ENCODE data around the gene TRRAP.

Gene TRRAP

DNA sequence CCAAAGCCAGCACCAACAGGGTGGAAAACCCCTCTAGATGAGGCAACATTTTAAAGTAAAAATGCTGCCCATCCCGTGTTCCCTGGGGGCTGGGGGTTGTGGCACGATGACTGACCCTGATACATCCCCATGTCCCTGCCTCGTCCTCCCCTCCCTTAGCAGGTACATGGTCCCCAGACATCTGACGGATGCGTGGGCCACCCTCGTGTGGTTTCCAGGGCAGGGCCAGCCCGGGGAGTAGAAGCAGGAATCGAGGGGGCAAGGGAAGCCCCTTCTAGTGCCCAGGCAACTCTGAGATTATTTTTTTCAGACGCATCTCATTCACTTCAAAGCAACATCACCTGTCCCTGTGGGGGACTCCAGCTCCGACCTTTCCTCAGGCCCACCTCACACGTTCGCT lies 12.0 kb upstream of the TRRAP start:
- no peak overlapping the region for H3K27ac ChIP-seq
- TF ChIP-seq ZFX (IDR thresholded peaks at IDR 0.05; ENCODE audit: borderline replicate concordance) = no peak
- TF ChIP-seq, protein P1, sequence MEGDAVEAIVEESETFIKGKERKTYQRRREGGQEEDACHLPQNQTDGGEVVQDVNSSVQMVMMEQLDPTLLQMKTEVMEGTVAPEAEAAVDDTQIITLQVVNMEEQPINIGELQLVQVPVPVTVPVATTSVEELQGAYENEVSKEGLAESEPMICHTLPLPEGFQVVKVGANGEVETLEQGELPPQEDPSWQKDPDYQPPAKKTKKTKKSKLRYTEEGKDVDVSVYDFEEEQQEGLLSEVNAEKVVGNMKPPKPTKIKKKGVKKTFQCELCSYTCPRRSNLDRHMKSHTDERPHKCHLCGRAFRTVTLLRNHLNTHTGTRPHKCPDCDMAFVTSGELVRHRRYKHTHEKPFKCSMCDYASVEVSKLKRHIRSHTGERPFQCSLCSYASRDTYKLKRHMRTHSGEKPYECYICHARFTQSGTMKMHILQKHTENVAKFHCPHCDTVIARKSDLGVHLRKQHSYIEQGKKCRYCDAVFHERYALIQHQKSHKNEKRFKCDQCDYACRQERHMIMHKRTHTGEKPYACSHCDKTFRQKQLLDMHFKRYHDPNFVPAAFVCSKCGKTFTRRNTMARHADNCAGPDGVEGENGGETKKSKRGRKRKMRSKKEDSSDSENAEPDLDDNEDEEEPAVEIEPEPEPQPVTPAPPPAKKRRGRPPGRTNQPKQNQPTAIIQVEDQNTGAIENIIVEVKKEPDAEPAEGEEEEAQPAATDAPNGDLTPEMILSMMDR (IDR thresholded peaks at IDR 0.05) = no peak

DNA sequence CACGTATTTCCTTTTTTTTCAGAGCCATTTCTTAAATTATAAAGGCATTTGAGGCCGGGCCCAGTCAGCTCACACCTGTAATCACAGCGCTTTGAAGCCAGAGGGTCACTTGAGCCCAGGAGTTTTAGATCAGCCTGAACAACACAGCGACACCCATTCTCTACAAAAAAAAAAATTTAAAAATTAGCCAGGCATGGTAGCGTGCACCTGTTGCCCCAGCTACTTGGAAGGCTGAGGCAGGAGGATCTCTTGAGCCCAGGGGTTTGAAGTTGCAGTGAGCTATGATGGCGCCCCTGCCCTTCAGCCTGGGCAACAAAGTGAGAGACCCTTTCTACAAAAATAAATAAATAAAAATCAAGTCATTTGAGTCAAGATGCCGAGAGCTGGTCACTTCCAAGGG lies 11.6 kb upstream of the TRRAP start:
- no peak overlapping the region for H3K27ac ChIP-seq
- TF ChIP-seq, protein P1 (IDR thresholded peaks at IDR 0.05) = no peak
- TF ChIP-seq ZFX (IDR thresholded peaks at IDR 0.05; ENCODE audit: borderline replicate concordance) = no peak

DNA sequence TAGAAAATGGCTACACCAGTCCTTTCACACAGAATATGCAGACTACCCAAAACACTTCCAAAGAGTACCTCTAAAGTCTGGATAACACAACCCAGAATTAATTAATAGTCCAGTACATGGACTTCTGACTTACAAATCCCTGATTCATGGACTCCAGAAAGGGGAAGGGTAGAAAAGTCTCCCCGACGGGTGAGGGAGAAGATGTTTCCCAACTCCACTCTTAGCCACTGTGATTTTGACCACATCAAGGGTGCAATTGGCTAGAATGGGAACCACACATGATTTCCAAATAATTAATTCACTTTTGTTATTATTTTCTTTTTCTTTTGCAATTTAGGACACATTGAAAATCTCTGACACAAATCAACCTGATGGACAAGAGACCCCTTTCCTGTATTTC lies 9.9 kb upstream of the TRRAP start:
- no peak overlapping the region for H3K27ac ChIP-seq
- TF ChIP-seq, protein P1 (IDR thresholded peaks at IDR 0.05) = no peak
- no peak for TF ChIP-seq ZFX (IDR thresholded peaks at IDR 0.05; ENCODE audit: borderline replicate concordance)

DNA sequence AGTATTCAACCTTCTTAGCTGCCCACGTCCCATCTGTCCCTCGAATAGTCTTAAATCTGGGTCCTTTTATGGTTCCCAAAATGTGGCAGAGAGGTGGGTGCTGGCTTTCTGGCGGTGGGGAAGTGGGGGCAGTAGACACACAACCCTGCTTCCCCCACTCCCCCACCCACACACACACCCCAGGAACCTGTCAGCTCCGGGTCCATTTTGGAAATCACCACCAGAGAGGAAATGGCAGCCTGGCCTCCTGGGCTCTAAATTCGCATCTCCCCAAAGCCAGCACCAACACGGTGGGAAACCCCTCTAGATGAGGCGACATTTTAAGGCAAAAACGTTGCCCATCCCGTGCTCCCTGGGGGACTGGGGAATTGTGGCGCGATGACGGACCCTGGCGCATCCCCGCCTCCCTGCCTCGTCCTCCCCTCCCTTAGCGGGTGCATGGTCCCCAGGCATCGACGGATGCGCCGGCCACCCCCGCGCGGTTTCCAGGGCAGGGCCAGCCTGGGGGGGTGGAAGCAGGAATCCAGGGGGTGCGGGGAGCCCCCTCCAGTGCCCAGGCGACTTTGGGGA lies 9.2 kb upstream of the TRRAP start:
- no peak overlapping the region for H3K27ac ChIP-seq
- TF ChIP-seq, protein P1 (IDR thresholded peaks at IDR 0.05) = no peak
- TF ChIP-seq ZFX (IDR thresholded peaks at IDR 0.05; ENCODE audit: borderline replicate concordance) = no peak

DNA sequence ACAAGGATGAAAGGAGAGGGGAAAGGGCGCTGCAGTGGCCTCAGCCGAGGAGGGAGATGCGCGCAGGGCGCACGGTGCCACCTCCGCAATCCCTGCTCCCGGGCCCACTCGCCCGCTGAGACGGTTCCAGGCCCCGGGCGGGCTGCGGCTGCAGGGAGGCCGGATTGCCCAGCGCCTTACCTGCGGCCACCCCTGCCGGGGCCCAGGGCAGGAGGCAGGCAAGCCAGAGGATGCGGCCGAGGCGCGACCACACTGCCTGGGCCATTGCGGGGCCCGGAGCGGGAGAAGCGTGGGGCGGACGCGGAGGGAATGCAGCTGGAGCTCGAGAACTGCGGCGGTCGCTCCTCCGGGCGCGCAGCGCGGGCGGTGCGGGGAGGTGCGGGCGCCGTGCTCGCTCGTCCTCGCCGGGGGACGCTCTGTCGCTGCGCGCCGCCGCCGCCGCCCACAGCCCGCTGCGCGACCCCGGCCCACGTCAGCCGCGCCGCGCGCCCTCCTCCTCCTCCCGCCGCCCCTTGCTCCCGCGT lies 8.7 kb upstream of the TRRAP start, which contains the start of gene TMEM130:
Gene TMEM130 (minus strand): TSS at position 418 of the 524 bp plus-strand sequence. CDS start 153 bp downstream, at position 265.
- no peak within 1 kb of the TSS for H3K27ac ChIP-seq
- TF ChIP-seq ZFX (IDR thresholded peaks at IDR 0.05; ENCODE audit: borderline replicate concordance) = no peak
- TF ChIP-seq, protein P1 (IDR thresholded peaks at IDR 0.05) = no peak

DNA sequence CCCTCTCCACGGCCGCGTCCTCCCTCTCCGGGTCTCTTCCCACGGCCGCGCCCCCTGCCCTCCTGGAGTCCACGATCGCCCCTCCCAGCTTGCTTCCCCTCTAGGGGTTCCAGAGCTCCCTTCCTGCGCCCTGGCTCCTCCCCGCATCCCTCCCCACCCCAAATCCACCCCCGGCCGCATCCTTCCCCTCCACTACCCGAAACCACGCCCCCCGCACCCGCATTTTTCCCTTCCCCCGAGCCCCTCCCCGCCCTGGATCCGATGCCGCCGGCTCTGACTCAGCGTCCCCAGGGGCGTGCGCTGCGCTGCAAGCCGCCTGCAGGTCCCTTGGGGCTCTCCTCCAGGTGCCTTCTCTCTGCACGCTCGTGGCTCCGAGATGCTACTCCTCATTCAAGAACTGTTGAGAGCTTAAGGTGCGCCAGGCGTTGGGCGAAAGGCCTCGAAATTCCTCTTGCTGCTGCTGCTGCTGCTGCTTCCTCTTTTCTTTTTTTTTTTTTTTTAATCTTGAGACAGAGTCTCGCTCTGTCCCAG lies 8.1 kb upstream of the TRRAP start:
- TF ChIP-seq, protein P1 (IDR thresholded peaks at IDR 0.05) = no peak
- TF ChIP-seq ZFX (IDR thresholded peaks at IDR 0.05; ENCODE audit: borderline replicate concordance) = no peak
- no peak overlapping the region for H3K27ac ChIP-seq

DNA sequence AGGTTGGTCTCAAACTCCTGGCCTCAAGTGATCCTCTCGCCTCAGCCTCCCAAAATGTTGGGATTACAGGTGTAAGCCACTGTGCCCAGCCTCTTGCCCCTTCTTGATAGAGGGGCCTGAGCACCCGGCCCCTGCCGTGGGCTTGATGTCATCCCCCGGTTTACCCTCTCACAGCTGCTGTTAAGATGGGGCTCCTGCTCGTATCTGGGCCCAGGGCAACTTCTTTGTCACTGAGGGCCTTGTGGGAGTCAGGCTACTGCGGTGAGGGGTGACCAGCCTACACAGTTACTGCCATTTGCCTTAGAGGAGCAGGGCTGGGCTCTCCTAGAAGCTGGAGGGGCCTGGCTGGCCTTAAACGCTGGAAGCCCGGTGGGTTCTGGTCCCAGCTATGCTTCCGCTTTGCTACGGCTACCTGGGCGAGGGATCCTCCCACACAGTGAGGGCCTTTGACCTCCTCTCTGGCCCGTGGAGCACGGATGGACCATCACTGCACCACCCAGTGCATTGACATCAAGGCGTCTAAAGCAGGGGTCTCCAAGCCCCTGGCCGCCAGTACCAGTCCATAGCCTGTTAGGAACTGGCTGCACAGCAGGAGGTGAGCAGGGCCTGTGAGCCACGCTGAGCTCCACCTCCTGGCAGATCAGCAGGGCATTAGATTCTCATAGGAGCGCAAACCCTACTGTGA lies 7.4 kb upstream of the TRRAP start:
- TF ChIP-seq, protein P1 (IDR thresholded peaks at IDR 0.05) = no peak
- TF ChIP-seq ZFX (IDR thresholded peaks at IDR 0.05; ENCODE audit: borderline replicate concordance) = no peak
- H3K27ac ChIP-seq = no peak overlapping the region
